Neuronal stem cell (in vitro differentiated cells): Measurements from ENCODE around the gene CBFA2T2.
"Not testable (repeated sequence)": the region's sequence is repeated elsewhere in the genome, so short reads cannot be mapped to it uniquely, and the experiment has no call there.

Experiments
- DNase-seq: peaks from one replicate; pipeline ENCODE4 v3.0.0-alpha.2; 2013; ENCODE audit warnings: low spot score
- H2AFZ ChIP-seq: one replicate; pipeline ENCODE4 v1.6.1; 2013; ENCODE audit warnings: mild to moderate bottlenecking, low read length, inconsistent platforms
- H2AK5ac ChIP-seq: 2 replicates; pipeline ENCODE4 v1.6.1; 2013; ENCODE audit warnings: low read depth, mild to moderate bottlenecking, inconsistent platforms, low read length, moderate library complexity, mixed read lengths
- H2BK120ac ChIP-seq: 2 replicates; pipeline ENCODE4 v1.6.1; 2013; ENCODE audit warnings: low read depth, mild to moderate bottlenecking, inconsistent platforms, low read length, moderate library complexity, mixed read lengths
- H2BK12ac ChIP-seq: one replicate; pipeline ENCODE4 v1.6.1; 2013; ENCODE audit warnings: low read length, inconsistent platforms
- H2BK15ac ChIP-seq: 2 replicates; pipeline ENCODE4 v1.6.1; 2013; ENCODE audit warnings: mild to moderate bottlenecking, low read length, inconsistent platforms, mixed read lengths
- H2BK5ac ChIP-seq: one replicate; pipeline ENCODE4 v1.6.1; 2013; ENCODE audit warnings: inconsistent platforms, mild to moderate bottlenecking, low read length, moderate library complexity
- H3K14ac ChIP-seq: one replicate; pipeline ENCODE4 v1.6.1; 2013; ENCODE audit warnings: low read length, inconsistent platforms
- H3K18ac ChIP-seq: 2 replicates; pipeline ENCODE4 v1.6.1; 2013; ENCODE audit warnings: low read length, inconsistent platforms
- H3K23ac ChIP-seq: 2 replicates; pipeline ENCODE4 v1.6.1; 2013; ENCODE audit warnings: low read depth, mild to moderate bottlenecking, mixed read lengths, low read length, inconsistent platforms; ENCODE audit not compliant: poor library complexity
- H3K27ac ChIP-seq: replicated peaks from 3 replicates; pipeline ENCODE4 v1.5.1; 2013; ENCODE audit warnings: low read length, inconsistent platforms
- H3K27me3 ChIP-seq, 3 experiments: 2 replicates each; pipeline ENCODE4 v1.6.1; 2013; ENCODE audit warnings: low read length in 3 of 3, mild to moderate bottlenecking in 2 of 3, inconsistent platforms in 1 of 3, low read depth in 1 of 3, mixed read lengths in 1 of 3, moderate library complexity in 1 of 3; ENCODE audit not compliant: control insufficient read depth in 3 of 3, insufficient read depth in 3 of 3
- H3K36me3 ChIP-seq, 2 donors: replicated peaks in 1 of 2; 2 replicates each; pipeline ENCODE4 v1.6.1; 2013; ENCODE audit warnings: low read length in 2 of 2; ENCODE audit not compliant: control insufficient read depth in 2 of 2, insufficient read depth in 2 of 2
- H3K4ac ChIP-seq: 2 replicates; pipeline ENCODE4 v1.6.1; 2013; ENCODE audit warnings: inconsistent platforms, mild to moderate bottlenecking, low read length, moderate library complexity
- H3K4me1 ChIP-seq, 2 donors: 1 replicate in 1 of 2; 2 replicates in 1 of 2; pipeline ENCODE4 v1.6.1; 2013; ENCODE audit warnings: low read length in 2 of 2, low read depth in 1 of 2; ENCODE audit not compliant: control insufficient read depth in 2 of 2, insufficient read depth in 1 of 2
- H3K4me2 ChIP-seq: one replicate; pipeline ENCODE4 v1.6.1; 2013; ENCODE audit warnings: mild to moderate bottlenecking, low read length, inconsistent platforms; ENCODE audit not compliant: insufficient read depth, poor library complexity, severe bottlenecking
- H3K4me3 ChIP-seq, 2 donors: 2 replicates each; pipeline ENCODE4 v1.5.1; 2013; ENCODE audit warnings: low read length in 2 of 2, mild to moderate bottlenecking in 2 of 2, inconsistent platforms in 1 of 2, moderate library complexity in 1 of 2
- H3K79me1 ChIP-seq: one replicate; pipeline ENCODE4 v1.6.1; 2013; ENCODE audit warnings: low read depth, mild to moderate bottlenecking, inconsistent platforms, low read length, moderate library complexity
- H3K9ac ChIP-seq: one replicate; pipeline ENCODE4 v1.6.1; 2013; ENCODE audit warnings: mild to moderate bottlenecking, low read depth, low read length, inconsistent platforms; ENCODE audit not compliant: poor library complexity
- H3K9me3 ChIP-seq, 2 donors: replicated peaks in 1 of 2; 2 replicates each; pipeline versions ENCODE3 to v1.6.1; 2013; ENCODE audit warnings: low read length in 2 of 2, mild to moderate bottlenecking in 2 of 2, inconsistent platforms in 1 of 2, low read depth in 1 of 2, mixed read lengths in 1 of 2, moderate library complexity in 1 of 2; ENCODE audit not compliant: control insufficient read depth in 2 of 2, insufficient read depth in 1 of 2
- H4K8ac ChIP-seq: one replicate; pipeline ENCODE4 v1.6.1; 2013; ENCODE audit warnings: low read depth, mild to moderate bottlenecking, inconsistent platforms, low read length, moderate library complexity
- H4K91ac ChIP-seq: one replicate; pipeline ENCODE4 v1.6.1; 2013; ENCODE audit warnings: low read length, low read depth, mild to moderate bottlenecking, inconsistent platforms; ENCODE audit not compliant: poor library complexity
- WGBS, 2 donors: extraction: QIAGEN DNeasy Blood & Tissue Kit; methylation state at CpG; one replicate each; pipeline ENCODE4 v1.1.7; 2013; ENCODE audit warnings: missing lambda C conversion rate in 2 of 2, mixed read lengths in 1 of 2; ENCODE audit not compliant: insufficient read length in 2 of 2, insufficient replicate concordance in 1 of 2; ENCODE audit errors: extremely low coverage in 2 of 2; 5-methylcytosine and 5-hydroxymethylcytosine counted together

Gene CBFA2T2

DNA sequence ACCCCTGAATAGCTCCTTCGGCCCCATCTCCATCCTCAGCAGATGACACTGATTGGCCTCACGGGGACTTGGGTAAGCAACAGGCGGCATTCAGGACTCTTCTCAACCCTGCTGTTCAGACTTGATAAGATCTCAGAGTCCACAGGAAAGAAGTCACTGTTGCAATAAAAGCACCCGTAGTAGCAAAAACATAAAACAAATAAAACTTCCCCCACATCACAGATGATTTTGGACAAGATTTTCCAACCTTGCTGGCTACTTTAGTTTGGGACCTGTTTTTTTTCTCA, 155.1 kb downstream of the CBFA2T2 start:
- Histone ChIP-seq H3K9ac (no peak overlapping the region), H4K91ac (no peak overlapping the region), H3K18ac (no peak overlapping the region), H3K4ac (no peak overlapping the region), H2BK12ac (no peak overlapping the region), H3K27ac (no peak overlapping the region), H3K23ac (peak overlapping the region; percentile 45), H2BK5ac (no peak overlapping the region), H4K8ac (no peak overlapping the region), H3K79me1 (peaks cover 2% of the 10 kb centered on the region), H3K14ac (no peak overlapping the region), H3K4me2 (no peak overlapping the region), H2BK15ac (no peak overlapping the region), H2AK5ac (no peak overlapping the region), H3K27me3 (no peaks in the 10 kb centered on the region), H3K4me1 (peaks cover 0 to 3% of the 10 kb centered on the region in 2 donors), H3K9me3 (no peaks in the 10 kb centered on the region), H2AFZ (no peak overlapping the region), H3K4me3 (no peak overlapping the region), H2BK120ac (no peak overlapping the region), H3K36me3 (peaks cover 22 to 71% of the 10 kb centered on the region in 2 donors)
- no peak for DNase-seq
- WGBS, 2 donors, result no CpG with 5 or more reads among the region's 4 CpGs

DNA sequence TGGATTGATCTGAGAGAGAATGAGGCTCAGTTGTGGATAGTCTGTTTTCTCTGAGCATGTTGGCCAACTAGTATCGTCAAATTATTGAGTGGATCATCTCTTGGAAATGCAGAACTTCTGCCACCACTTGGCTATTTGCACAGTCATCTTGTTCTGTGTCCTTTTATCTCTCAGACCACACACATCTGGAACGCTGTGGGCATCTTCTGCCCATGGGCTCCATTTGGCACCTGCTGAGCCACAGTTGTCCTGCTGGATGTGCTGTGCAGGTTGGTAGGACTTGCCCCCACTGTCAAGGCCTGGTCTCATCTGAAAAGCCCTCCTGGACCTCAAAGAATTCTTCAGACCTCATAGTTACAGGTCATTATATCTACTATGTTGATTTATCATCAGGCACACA, 155.5 kb downstream of the CBFA2T2 start:
- Histone ChIP-seq H2BK15ac (no peak overlapping the region), H3K14ac (no peak overlapping the region), H3K79me1 (peaks cover 2% of the 10 kb centered on the region), H3K27me3 (no peaks in the 10 kb centered on the region), H4K91ac (no peak overlapping the region), H3K36me3 (peaks cover 18 to 67% of the 10 kb centered on the region in 2 donors), H3K4me1 (peaks cover 0 to 3% of the 10 kb centered on the region in 2 donors), H3K4me2 (no peak overlapping the region), H2BK5ac (no peak overlapping the region), H3K23ac (no peak overlapping the region), H2AK5ac (no peak overlapping the region), H3K27ac (no peak overlapping the region), H4K8ac (no peak overlapping the region), H3K9me3 (no peaks in the 10 kb centered on the region), H2AFZ (no peak overlapping the region), H2BK120ac (no peak overlapping the region), H2BK12ac (no peak overlapping the region), H3K18ac (no peak overlapping the region), H3K4me3 (no peak overlapping the region), H3K4ac (no peak overlapping the region), H3K9ac (no peak overlapping the region)
- no peak for DNase-seq
- no CpG with 5 or more reads among the region's 2 CpGs for WGBS, 2 donors

DNA sequence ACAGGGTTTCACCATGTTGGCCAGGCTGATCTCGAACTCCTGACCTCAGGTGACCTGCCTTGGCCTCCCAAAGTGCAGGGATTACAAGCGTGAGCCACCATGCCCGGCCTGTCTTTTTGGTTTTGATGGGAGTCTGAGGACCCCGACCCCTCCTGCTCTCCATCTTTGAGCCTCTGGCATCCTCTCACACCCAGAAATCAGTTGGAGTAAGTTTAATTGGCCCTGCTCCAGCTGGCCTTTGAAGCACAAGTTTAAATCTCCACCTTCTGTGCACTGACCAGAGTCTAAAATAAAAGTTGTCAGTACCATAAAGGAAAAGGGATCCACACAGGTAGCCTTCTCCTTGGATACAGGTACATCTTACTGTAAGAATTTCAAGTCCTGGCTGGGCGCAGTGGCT, 156.3 kb downstream of the CBFA2T2 start:
- Histone ChIP-seq H3K36me3 (peaks cover 17 to 61% of the 10 kb centered on the region in 2 donors), H3K79me1 (peaks cover 2% of the 10 kb centered on the region), H2BK15ac (no peak overlapping the region), H4K8ac (no peak overlapping the region), H3K4ac (no peak overlapping the region), H3K18ac (no peak overlapping the region), H2AK5ac (no peak overlapping the region), H3K4me3 (no peak overlapping the region), H3K14ac (no peak overlapping the region), H3K23ac (no peak overlapping the region), H2BK120ac (no peak overlapping the region), H3K27ac (no peak overlapping the region), H2BK12ac (no peak overlapping the region), H2AFZ (no peak overlapping the region), H3K9me3 (no peaks in the 10 kb centered on the region), H3K27me3 (no peaks in the 10 kb centered on the region), H3K4me2 (no peak overlapping the region), H3K9ac (no peak overlapping the region), H2BK5ac (no peak overlapping the region), H3K4me1 (peaks cover 0 to 3% of the 10 kb centered on the region in 2 donors), H4K91ac (no peak overlapping the region)
- WGBS, 2 donors, result no CpG with 5 or more reads among the region's 5 CpGs
- no peak for DNase-seq

DNA sequence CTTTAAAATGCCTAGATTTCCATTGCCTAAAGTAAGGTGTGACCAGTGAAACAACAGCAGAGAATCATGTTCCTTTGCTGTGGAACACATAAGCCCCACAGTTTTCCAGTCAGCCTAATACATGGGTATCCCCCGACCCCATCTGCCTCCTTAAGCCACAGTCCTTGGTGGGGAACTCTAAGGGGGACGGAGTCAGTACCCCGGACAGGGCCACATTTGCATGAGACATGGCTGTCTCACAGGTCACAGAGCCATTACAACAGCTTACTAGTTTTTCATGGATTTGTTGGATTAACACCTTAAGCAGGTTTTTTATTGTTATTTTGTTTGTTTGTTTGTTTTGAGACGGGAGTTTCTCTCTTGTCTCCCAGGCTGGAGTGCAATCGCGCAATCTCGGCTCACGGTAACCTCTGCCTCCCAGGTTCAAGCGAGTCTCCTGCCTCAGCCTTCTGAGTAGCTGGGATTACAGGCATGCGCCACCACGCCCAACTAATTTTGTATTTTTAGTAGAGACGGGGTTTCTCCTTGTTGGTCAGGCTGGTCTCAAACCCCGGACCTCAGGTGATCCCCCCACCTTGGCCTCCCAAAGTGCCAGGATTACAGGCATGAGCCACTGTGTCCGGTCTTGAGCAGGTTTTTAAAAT, 157.2 kb downstream of the CBFA2T2 start:
- not testable (repeated sequence) for H4K91ac ChIP-seq, H3K9ac ChIP-seq, H2BK12ac ChIP-seq, H3K4me2 ChIP-seq, DNase-seq, H2BK15ac ChIP-seq, H3K27me3 ChIP-seq, H3K4me1 ChIP-seq, H3K4ac ChIP-seq, H3K14ac ChIP-seq, H3K4me3 ChIP-seq, H3K18ac ChIP-seq, H3K9me3 ChIP-seq, H2BK120ac ChIP-seq, H4K8ac ChIP-seq, H3K79me1 ChIP-seq, H2AK5ac ChIP-seq, H3K27ac ChIP-seq, H2BK5ac ChIP-seq, H2AFZ ChIP-seq, H3K23ac ChIP-seq
- H3K36me3 ChIP-seq, result peaks cover 17 to 54% of the 10 kb centered on the region in 2 donors
- WGBS, 2 donors, result no CpG with 5 or more reads among the region's 14 CpGs
